ENCODE data around the gene ROPN1.

- TF ChIP-seq, protein P1, sequence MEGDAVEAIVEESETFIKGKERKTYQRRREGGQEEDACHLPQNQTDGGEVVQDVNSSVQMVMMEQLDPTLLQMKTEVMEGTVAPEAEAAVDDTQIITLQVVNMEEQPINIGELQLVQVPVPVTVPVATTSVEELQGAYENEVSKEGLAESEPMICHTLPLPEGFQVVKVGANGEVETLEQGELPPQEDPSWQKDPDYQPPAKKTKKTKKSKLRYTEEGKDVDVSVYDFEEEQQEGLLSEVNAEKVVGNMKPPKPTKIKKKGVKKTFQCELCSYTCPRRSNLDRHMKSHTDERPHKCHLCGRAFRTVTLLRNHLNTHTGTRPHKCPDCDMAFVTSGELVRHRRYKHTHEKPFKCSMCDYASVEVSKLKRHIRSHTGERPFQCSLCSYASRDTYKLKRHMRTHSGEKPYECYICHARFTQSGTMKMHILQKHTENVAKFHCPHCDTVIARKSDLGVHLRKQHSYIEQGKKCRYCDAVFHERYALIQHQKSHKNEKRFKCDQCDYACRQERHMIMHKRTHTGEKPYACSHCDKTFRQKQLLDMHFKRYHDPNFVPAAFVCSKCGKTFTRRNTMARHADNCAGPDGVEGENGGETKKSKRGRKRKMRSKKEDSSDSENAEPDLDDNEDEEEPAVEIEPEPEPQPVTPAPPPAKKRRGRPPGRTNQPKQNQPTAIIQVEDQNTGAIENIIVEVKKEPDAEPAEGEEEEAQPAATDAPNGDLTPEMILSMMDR (IDR thresholded peaks at IDR 0.05; ENCODE audit: borderline replicate concordance, extremely low read depth, low read length, poor library complexity, severe bottlenecking) = no peak
- TF ChIP-seq EZH2 (IDR thresholded peaks at IDR 0.05; ENCODE audit: borderline replicate concordance, low read depth, low read length, severe bottlenecking) = no peak
Observed at GRCh38 chr3:123980539-123980938, 11.4 kb downstream of the ROPN1 start.
